ENCODE results near the gene REXO1. TPM values are rescaled to one million over a fixed set of nuclear protein-coding genes. Genes with fewer than 3 reads are reported as not detected.
"Not testable (repeated sequence)": the region's sequence is repeated elsewhere in the genome, so short reads cannot be mapped to it uniquely, and the experiment has no call there.

Gene REXO1
- total and polyA plus RNA-seq, 3 donors from 2014 or later: 104 to 200 (median 149) TPM

GRCh38 chr19:1806184-1807029, 41.9 kb downstream of the REXO1 start:
- intact Hi-C loops (cut with DNase I; ENCODE audit: low total_unique reads): no loop called here
- TF ChIP-seq, protein P1, sequence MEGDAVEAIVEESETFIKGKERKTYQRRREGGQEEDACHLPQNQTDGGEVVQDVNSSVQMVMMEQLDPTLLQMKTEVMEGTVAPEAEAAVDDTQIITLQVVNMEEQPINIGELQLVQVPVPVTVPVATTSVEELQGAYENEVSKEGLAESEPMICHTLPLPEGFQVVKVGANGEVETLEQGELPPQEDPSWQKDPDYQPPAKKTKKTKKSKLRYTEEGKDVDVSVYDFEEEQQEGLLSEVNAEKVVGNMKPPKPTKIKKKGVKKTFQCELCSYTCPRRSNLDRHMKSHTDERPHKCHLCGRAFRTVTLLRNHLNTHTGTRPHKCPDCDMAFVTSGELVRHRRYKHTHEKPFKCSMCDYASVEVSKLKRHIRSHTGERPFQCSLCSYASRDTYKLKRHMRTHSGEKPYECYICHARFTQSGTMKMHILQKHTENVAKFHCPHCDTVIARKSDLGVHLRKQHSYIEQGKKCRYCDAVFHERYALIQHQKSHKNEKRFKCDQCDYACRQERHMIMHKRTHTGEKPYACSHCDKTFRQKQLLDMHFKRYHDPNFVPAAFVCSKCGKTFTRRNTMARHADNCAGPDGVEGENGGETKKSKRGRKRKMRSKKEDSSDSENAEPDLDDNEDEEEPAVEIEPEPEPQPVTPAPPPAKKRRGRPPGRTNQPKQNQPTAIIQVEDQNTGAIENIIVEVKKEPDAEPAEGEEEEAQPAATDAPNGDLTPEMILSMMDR (IDR thresholded peaks at IDR 0.05): no peak
- no peak for TF ChIP-seq POLR2A (IDR thresholded peaks at IDR 0.05)

DNA sequence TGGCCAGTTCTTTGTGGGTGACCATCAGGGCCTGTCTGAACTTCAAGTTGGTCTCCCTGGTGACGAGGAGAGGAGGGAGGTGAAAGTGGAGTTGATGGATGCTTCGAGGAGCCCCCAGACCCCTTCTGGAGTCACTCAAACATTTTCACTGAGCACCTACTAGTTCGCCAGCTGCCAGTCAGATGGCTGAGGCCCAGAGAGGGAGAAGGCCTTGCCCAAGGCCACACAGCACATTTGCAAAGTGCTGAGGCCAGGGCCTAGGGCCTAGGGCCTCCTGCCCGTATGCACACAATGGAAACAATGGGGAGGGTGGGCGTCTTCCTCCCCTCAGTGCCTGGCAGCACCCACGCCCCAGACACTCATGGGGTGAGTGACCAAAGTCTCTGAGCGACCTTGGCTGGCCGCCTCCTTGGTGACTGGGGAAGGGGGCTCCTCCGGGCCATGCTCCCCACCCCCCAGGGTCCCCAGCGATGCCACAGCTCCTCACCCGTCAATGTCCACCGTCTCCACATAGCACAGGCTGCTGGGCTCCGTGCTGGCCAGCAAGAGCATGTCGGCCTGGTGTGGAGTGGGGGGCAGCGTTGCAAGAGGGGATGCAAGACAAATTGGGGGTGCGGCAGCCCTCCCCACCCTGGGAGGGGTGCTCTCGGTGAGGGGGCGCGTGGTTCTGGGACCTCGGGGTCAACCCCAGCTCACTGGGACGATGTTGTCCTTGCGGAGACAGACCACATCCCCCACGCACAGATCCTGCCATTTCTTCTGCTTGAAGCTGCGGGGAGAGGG, 42.7 kb downstream of the REXO1 start:
- no peaks in the 10 kb centered on the region for H3K36me3 ChIP-seq (ENCODE audit: low read depth, missing control alignments)
- TF ChIP-seq, protein P1 (IDR thresholded peaks at IDR 0.05): no peak
- no peak for TF ChIP-seq POLR2A (IDR thresholded peaks at IDR 0.05)
- no peaks in the 10 kb centered on the region for H3K9me3 ChIP-seq
- H3K27ac ChIP-seq: no peak overlapping the region
- intact Hi-C loops (cut with DNase I; ENCODE audit: low total_unique reads): no loop called here
- DNase-seq: no peak
- no peaks in the 10 kb centered on the region for H3K27me3 ChIP-seq
- 85 to 91% methylated on average over 13 to 22 of the region's 24 CpGs for WGBS, 2 donors
- no peak overlapping the region for H3K4me3 ChIP-seq
- H3K4me1 ChIP-seq: no peaks in the 10 kb centered on the region

More at GRCh38 chr19:1806184-1807029, 41.9 kb downstream of the REXO1 start:
- 86 to 88% methylated on average over 12 to 45 of the region's 45 CpGs for WGBS, 2 donors
- Histone ChIP-seq H3K27ac (no peak overlapping the region), H3K4me3 (no peak overlapping the region), H3K9me3 (no peaks in the 10 kb centered on the region), H3K4me1 (no peaks in the 10 kb centered on the region), H3K27me3 (no peaks in the 10 kb centered on the region), H3K36me3 (ENCODE audit: low read depth, missing control alignments) (no peaks in the 10 kb centered on the region)
- DNase-seq: no peak

DNA sequence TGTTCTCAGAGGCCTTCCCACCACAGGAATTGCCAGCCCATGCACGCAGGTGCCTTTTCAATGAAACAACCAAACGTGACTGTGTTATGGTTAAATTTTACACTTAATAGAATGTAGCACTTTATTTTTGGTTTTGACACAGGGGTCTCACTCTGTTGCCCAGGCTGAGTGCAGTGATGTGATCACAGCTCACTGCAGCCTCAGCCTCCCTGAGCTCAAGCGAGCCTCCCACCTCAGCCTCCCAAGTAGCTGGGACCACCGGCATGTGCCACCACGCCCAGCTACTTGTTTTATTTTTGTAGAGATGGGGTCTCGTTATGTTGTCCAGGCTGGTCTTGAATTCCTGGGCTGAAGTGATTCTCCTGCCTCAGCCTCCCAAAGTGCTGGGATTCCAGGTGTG, 43.4 kb downstream of the REXO1 start:
- DNase-seq: no peak
- intact Hi-C loops (cut with DNase I; ENCODE audit: low total_unique reads): no loop called here
- Histone ChIP-seq H3K27ac (no peak overlapping the region), H3K4me3 (no peak overlapping the region), H3K4me1 (no peaks in the 10 kb centered on the region), H3K9me3 (no peaks in the 10 kb centered on the region), H3K36me3 (ENCODE audit: low read depth, missing control alignments) (no peaks in the 10 kb centered on the region), H3K27me3 (no peaks in the 10 kb centered on the region)
- no peak for TF ChIP-seq POLR2A (IDR thresholded peaks at IDR 0.05)
- TF ChIP-seq, protein P1 (IDR thresholded peaks at IDR 0.05): no peak
- 95 to 98% methylated on average over 6 of the region's 6 CpGs for WGBS, 2 donors

- Histone ChIP-seq H3K4me1 (peaks cover 5% of the 10 kb centered on the region), H3K27ac (no peak overlapping the region), H3K27me3 (no peaks in the 10 kb centered on the region), H3K36me3 (ENCODE audit: low read depth, missing control alignments) (no peaks in the 10 kb centered on the region), H3K9me3 (no peaks in the 10 kb centered on the region), H3K4me3 (no peak overlapping the region)
- intact Hi-C loops (cut with DNase I; ENCODE audit: low total_unique reads): no loop called here
- TF ChIP-seq, protein P1 (IDR thresholded peaks at IDR 0.05): no peak
- TF ChIP-seq POLR2A (IDR thresholded peaks at IDR 0.05): no peak
- no peak for DNase-seq
- 85 to 89% methylated on average over 19 to 36 of the region's 36 CpGs for WGBS, 2 donors
These were observed 48.5 kb downstream of the REXO1 start for GRCh38 chr19:1799695-1800342.

GRCh38 chr19:1797313-1797712, 51.0 kb downstream of the REXO1 start:
- intact Hi-C loops (cut with DNase I; ENCODE audit: low total_unique reads); H3K4me1 ChIP-seq; DNase-seq; H3K36me3 ChIP-seq (ENCODE audit: low read depth, missing control alignments); H3K9me3 ChIP-seq; H3K4me3 ChIP-seq; H3K27ac ChIP-seq; H3K27me3 ChIP-seq: not testable (repeated sequence)
- WGBS, 2 donors: 89 to 93% methylated on average over 7 of the region's 7 CpGs

Measured in testis (tissue), 3 donors.